ENCODE data around the gene BCORL1.

The BCORL1 gene

GRCh38 chrX:129965166-129965565 is 17.3 kb upstream of the BCORL1 start:
- DNase-seq (ENCODE audit: low read depth) = no peak

- DNase-seq (ENCODE audit: low read depth) = no peak
These were observed 13.5 kb upstream of the BCORL1 start for GRCh38 chrX:129968968-129969367.

- DNase-seq (ENCODE audit: low read depth) = no peak
These were observed 6.0 kb upstream of the BCORL1 start for GRCh38 chrX:129976441-129976840.

DNA sequence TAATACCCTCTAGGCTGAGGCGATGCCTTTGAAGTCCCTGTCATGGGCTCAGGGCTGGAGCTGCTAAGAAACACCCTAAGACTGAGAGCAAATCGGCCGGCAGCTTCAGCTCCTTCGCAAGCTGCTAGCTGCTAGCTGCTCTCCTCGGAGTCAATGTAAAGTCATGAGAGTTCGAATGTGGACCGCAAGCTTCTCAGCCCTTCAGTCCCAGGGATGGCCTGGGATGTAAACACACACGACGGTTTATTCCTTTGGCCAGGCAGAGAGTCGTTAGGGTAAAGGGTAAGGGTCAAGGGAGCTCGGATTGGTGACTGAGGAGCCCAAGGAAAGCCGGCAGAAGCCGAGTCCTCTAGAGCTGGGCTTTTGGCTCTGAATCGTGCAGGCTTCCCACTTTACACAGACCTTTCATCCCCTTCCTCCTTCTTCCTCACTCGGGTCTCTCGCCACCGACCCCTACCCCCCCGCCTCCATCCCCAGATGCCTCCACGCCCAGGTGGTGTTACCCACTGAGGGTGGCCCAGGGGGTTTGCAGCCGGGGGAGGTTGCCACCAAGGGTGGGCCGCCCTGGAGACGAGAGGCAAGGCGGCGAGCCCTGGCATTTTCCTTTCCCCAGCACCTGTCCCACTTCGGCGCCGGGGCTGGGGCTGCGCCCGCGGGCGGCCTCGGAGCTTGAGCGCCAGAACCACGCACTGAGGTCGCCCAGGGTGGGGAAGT is 3.1 kb upstream of the BCORL1 start:
- DNase-seq (ENCODE audit: low read depth) = no peak

GRCh38 chrX:129980001-129980401 is 2.4 kb upstream of the BCORL1 start:
- peak; percentile 20 for DNase-seq (ENCODE audit: low read depth)

- DNase-seq (ENCODE audit: low read depth) = peak; percentile 19
These were observed 1.8 kb upstream of the BCORL1 start for GRCh38 chrX:129980540-129981199.

- no peak for DNase-seq (ENCODE audit: low read depth)
These were observed 1.3 kb upstream of the BCORL1 start for GRCh38 chrX:129981200-129981553.

GRCh38 chrX:129981752-129982299 is 609 bp upstream of the BCORL1 start:
- DNase-seq (ENCODE audit: low read depth) = no peak

DNA sequence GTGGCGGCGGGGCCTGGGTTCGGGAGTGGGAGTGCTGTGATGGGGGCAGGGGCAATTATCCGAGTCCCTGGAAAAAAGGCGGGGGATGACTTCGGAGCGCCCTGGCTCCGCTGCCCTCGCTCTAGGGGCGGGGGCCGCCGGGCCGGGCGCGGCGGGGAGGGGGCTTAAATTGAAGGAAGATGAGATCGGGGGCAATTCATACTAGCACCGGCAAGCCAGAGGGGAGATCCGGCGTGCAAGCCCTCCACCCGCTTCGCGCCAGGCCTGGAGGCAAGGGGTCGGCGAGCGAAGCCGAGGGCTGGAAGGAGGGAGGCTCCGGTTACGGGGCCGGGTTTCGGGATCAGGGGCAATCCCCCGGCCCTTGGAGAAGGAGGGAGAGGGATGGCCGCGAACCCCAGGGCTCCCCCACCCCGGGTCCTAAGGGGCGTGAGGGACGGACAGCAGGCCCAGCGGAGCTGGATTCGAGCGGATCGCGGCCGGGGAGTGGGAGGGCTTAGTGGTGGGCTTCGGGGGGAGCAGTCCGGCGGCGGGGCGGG is 1.2 kb downstream of the BCORL1 start:
- DNase-seq (ENCODE audit: low read depth) = no peak

- peak; percentile 18 for DNase-seq (ENCODE audit: low read depth)
These were observed 1.9 kb downstream of the BCORL1 start for GRCh38 chrX:129984111-129984958.

DNA sequence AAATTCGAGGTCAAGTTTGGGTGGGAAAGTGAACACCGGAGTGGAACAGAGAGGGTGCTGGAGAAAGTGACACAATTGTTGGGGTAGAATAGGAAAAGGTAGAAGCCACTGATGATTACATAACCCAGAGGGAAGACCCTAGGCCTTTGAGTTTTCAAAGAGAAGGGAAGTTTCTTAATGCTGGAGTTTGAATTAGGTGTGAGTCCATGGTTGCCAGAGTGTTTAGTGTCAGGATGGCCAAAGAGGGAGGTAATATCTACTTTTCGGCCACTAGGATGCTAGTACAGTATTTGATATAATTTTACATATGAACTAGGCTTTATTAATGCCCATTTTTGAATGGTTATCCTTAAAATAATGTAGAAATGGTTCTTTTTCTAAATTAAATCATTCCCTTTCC is 5.4 kb downstream of the BCORL1 start:
- no peak for DNase-seq (ENCODE audit: low read depth)

- DNase-seq (ENCODE audit: low read depth) = no peak
These were observed 9.7 kb downstream of the BCORL1 start for GRCh38 chrX:129992181-129992580.

GRCh38 chrX:129996120-129996519 is 13.7 kb downstream of the BCORL1 start:
- DNase-seq (ENCODE audit: low read depth) = no peak

DNA sequence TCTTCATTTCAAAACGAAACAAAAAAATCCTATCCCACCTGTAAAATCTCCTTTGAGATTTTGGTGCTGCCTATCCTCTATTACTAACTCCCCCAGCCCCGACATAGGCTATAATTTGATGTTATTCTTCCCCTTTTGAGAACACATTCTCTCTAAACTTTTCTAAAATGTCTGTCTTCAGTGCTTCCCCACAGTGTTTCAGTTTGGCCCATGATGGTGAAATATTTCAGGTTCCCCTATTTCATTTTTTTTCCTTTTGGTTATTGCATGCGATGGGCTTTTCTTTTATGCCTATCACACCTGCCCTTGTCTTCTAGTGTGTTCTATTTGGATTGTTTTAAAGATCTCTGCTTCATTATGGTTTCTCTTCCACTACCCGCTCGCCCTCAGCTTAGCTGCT is 14.7 kb downstream of the BCORL1 start:
- no peak for DNase-seq (ENCODE audit: low read depth)

GRCh38 chrX:129998021-129998420 is 15.6 kb downstream of the BCORL1 start:
- no peak for DNase-seq (ENCODE audit: low read depth)

GRCh38 chrX:130001893-130002292 is 19.5 kb downstream of the BCORL1 start:
- no peak for DNase-seq (ENCODE audit: low read depth)

DNA sequence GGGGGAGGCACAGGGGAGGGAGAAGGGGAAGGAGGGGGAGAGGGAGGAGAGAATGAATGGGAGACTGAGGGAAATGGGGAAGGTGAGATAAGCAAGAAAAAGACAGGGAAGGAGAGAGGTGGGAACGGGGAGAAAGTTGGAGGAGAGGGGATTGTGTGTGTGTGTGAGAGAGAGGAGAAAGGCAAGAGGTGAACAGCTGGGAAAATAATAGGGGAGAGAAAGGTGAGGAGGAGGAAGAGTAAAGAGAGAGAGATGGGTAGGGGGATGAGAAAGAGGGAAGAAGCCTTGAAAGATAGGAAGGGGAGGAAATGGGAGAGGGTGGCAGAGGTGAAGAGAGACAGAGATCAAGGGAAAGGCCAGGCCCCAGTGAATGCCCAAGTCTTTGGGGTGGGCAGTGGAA is 20.1 kb downstream of the BCORL1 start:
- DNase-seq (ENCODE audit: low read depth) = no peak

DNA sequence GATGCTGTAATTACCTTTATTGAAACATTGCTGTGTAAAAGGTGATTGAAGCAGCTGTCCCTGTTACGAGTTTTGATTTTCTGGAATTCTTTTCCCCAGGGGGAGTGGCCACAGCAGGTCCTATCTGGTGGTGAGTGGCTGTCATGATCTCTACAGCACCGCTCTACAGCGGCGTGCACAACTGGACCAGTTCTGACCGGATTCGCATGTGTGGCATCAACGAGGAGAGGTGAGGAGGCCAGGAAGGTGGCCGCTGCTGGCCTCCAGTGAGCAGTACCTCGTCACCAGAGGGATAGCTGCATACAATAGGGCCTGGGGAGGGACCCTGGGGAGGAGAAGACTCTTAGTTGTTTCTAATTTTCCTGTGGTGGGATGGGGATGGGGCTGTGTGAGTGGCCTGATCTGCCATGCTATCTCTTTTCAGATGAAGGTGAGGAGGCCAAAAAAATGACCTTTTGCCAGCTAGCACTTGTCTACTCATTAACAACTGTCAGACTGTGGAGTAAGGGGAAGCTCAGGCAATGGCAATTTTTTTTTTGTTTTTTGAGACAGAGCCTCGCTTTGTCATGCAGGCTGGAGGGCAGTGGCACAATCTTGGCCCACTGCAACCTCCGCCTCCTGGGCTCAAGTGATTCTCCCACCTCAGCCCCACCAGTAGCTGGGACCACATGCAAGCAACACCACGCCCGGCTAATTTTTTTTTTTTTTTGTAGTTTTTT is 22.8 kb downstream of the BCORL1 start:
- DNase-seq (ENCODE audit: low read depth) = no peak

- DNase-seq (ENCODE audit: low read depth) = no peak
These were observed 27.3 kb downstream of the BCORL1 start for GRCh38 chrX:130009658-130010223.

- DNase-seq (ENCODE audit: low read depth) = no peak
These were observed 30.2 kb downstream of the BCORL1 start for GRCh38 chrX:130012683-130013082.

DNA sequence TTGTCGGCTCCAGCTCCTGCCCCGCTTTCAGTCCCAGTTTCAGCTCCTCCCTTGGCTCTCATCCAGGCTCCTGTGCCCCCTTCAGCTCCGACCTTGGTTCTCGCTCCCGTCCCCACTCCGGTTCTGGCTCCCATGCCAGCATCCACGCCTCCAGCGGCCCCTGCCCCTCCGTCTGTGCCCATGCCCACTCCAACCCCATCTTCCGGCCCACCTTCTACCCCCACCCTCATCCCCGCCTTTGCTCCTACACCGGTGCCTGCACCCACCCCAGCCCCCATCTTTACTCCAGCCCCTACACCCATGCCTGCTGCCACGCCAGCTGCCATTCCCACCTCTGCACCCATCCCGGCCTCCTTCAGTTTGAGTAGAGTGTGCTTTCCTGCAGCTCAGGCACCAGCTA is 31.2 kb downstream of the BCORL1 start:
- no peak for DNase-seq (ENCODE audit: low read depth)
